ENCODE data around the gene SCNN1G. TPM values are rescaled to one million over a fixed set of nuclear protein-coding genes. Genes with fewer than 3 reads are reported as not detected.

The SCNN1G gene
- total and polyA plus RNA-seq, 9 of the 15 experiments (the other 6 are each of a cell fraction or from before 2014, with no cell fraction given) = not detected

DNA sequence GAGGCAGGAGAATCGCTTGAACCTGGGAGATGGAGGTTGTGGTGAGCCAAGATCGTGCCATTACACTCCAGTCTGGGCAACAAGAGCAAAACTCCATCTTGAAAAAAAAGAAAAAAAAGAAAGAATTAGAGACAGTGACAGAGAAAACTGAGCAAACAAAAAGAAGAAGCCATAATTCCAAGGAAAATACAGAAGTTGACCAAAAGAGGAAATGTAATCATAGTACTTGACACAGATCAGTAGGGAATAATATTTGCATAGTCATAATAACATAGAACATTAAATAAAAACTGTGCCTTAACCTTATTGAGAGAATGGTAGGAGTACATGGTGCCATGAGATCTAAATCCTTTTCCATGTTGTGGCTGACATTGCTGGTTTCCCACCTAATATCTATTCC, 18.6 kb upstream of the SCNN1G start:
- Histone ChIP-seq H3K27ac (ENCODE audit: extremely low read depth, low read depth, low read length) (no peak overlapping the region), H3K36me3 (ENCODE audit: control insufficient read depth, insufficient read depth, low read length) (no peaks in the 10 kb centered on the region), H3K79me2 (ENCODE audit: control insufficient read depth, insufficient read depth, low read length) (no peaks in the 10 kb centered on the region), H4K20me1 (replicated peaks; ENCODE audit: control insufficient read depth, insufficient read depth, low read length) (no peaks in the 10 kb centered on the region), H3K9ac (ENCODE audit: insufficient read depth in 1 of 2, low read depth in 2 of 2, low read length in 2 of 2) (no peak overlapping the region), H3K4me1 (replicated peaks in 1 of 2; ENCODE audit: control insufficient read depth in 2 of 2, insufficient read depth in 2 of 2, low read length in 2 of 2) (no peaks in the 10 kb centered on the region), H2AFZ (ENCODE audit: low read depth, low read length) (no peak overlapping the region), H3K27me3 (ENCODE audit: control insufficient read depth in 2 of 2, insufficient read depth in 2 of 2, low read length in 2 of 2) (peaks cover 2 to 6% of the 10 kb centered on the region in 2 experiments; a peak in 3 of 5 replicates), H3K9me3 (replicated peaks; ENCODE audit: control insufficient read depth, insufficient read depth, low read depth, low read length) (peaks cover 4% of the 10 kb centered on the region; the same call in 1 of the 2 replicates), H3K4me2 (ENCODE audit: insufficient read depth, low read length) (no peak overlapping the region), H3K4me3 (no peak overlapping the region), H3K9me1 (ENCODE audit: control insufficient read depth, insufficient read depth, low read length) (no peaks in the 10 kb centered on the region)
- POLR2A ChIA-PET = interaction anchor here (1.7 kb wide), 1 partner anchor 11 kb away, joined by 5 read pairs; no protein-coding TSS in a partner anchor
- in situ Hi-C loops (cut with MboI) (no loop called here), intact Hi-C loops (cut with micrococcal nuclease) (no loop called here)
- ATAC-seq (no peak), FAIRE-seq (no peak), DNase-seq (ENCODE audit: extremely low read depth in 1 of 4, low spot score in 3 of 4) (no peak)
- WGBS (ENCODE audit: insufficient coverage, low coverage, missing lambda C conversion rate) = 0% methylated on average over 2 of the region's 2 CpGs
- CTCF ChIA-PET (ENCODE audit: low intra/inter-chr PET ratio) = no interaction called here
- no TSS peak for BruUV-seq (replicated peaks)
- TF ChIP-seq, protein P1, sequence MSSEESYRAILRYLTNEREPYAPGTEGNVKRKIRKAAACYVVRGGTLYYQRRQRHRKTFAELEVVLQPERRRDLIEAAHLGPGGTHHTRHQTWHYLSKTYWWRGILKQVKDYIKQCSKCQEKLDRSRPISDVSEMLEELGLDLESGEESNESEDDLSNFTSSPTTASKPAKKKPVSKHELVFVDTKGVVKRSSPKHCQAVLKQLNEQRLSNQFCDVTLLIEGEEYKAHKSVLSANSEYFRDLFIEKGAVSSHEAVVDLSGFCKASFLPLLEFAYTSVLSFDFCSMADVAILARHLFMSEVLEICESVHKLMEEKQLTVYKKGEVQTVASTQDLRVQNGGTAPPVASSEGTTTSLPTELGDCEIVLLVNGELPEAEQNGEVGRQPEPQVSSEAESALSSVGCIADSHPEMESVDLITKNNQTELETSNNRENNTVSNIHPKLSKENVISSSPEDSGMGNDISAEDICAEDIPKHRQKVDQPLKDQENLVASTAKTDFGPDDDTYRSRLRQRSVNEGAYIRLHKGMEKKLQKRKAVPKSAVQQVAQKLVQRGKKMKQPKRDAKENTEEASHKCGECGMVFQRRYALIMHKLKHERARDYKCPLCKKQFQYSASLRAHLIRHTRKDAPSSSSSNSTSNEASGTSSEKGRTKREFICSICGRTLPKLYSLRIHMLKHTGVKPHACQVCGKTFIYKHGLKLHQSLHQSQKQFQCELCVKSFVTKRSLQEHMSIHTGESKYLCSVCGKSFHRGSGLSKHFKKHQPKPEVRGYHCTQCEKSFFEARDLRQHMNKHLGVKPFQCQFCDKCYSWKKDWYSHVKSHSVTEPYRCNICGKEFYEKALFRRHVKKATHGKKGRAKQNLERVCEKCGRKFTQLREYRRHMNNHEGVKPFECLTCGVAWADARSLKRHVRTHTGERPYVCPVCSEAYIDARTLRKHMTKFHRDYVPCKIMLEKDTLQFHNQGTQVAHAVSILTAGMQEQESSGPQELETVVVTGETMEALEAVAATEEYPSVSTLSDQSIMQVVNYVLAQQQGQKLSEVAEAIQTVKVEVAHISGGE (CRISPR knock-in tag; IDR thresholded peaks at IDR 0.05) = no peak
- TF ChIP-seq SRF (CRISPR knock-in tag; IDR thresholded peaks at IDR 0.05) = no peak
- TF ChIP-seq, protein P2, sequence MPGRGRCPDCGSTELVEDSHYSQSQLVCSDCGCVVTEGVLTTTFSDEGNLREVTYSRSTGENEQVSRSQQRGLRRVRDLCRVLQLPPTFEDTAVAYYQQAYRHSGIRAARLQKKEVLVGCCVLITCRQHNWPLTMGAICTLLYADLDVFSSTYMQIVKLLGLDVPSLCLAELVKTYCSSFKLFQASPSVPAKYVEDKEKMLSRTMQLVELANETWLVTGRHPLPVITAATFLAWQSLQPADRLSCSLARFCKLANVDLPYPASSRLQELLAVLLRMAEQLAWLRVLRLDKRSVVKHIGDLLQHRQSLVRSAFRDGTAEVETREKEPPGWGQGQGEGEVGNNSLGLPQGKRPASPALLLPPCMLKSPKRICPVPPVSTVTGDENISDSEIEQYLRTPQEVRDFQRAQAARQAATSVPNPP (IDR thresholded peaks at IDR 0.05; ENCODE audit: borderline replicate concordance, insufficient read depth, insufficient read length) = no peak
- TF ChIP-seq ZNF217 (CRISPR knock-in tag; IDR thresholded peaks at IDR 0.05) = no peak
- TF ChIP-seq SRSF1 (IDR thresholded peaks at IDR 0.05; ENCODE audit: low read depth, low read length) = no peak
- TF ChIP-seq RBM34 (IDR thresholded peaks at IDR 0.05; ENCODE audit: borderline replicate concordance, insufficient read depth, low read length) = no peak
- TF ChIP-seq MCM5 (IDR thresholded peaks at IDR 0.05; ENCODE audit: low read depth) = no peak
- TF ChIP-seq NUFIP1 (IDR thresholded peaks at IDR 0.05; ENCODE audit: partially characterized antibody) = no peak
- TF ChIP-seq PCBP1 (IDR thresholded peaks at IDR 0.05; ENCODE audit: low read depth, low read length, poor library complexity, severe bottlenecking) = no peak
- TF ChIP-seq ZNF41 (CRISPR knock-in tag; conservative IDR thresholded peaks at IDR 0.05) = no peak
- TF ChIP-seq, protein P3, sequence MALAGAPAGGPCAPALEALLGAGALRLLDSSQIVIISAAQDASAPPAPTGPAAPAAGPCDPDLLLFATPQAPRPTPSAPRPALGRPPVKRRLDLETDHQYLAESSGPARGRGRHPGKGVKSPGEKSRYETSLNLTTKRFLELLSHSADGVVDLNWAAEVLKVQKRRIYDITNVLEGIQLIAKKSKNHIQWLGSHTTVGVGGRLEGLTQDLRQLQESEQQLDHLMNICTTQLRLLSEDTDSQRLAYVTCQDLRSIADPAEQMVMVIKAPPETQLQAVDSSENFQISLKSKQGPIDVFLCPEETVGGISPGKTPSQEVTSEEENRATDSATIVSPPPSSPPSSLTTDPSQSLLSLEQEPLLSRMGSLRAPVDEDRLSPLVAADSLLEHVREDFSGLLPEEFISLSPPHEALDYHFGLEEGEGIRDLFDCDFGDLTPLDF (CRISPR knock-in tag; IDR thresholded peaks at IDR 0.05) = no peak
- no peak for TF ChIP-seq ETV6 (IDR thresholded peaks at IDR 0.05; ENCODE audit: borderline replicate concordance in 1 of 2, low read depth in 2 of 2, low read length in 1 of 2)
- no peak for TF ChIP-seq ETV6 (CRISPR knock-in tag; IDR thresholded peaks at IDR 0.05; ENCODE audit: borderline replicate concordance)
